IMR-90 (cell line): Measurements from ENCODE around the gene DPP6. TPM values are rescaled to one million over a fixed set of nuclear protein-coding genes. Genes with fewer than 3 reads are reported as not detected.

ENCODE experiments used
- ATAC-seq: fragments of 200-7000 bp; cut with Tn5 transposase; 2 replicates; pipeline ENCODE4 v1.9.1; 2020; ENCODE audit warnings: low read depth, mild to moderate bottlenecking, moderate library complexity
- BruUV-seq: library from RNA; stranded (reverse); fragments of 400-500 nt; replicated peaks from 2 replicates; lab custom pipeline; 2021; lab: Mats Ljungman, UMichigan
- CTCF ChIA-PET: fragments of 300-600 bp; formaldehyde crosslinking; extraction: SDS; loops from one replicate; lab custom pipeline; 2021; ENCODE audit warnings: antibody characterized with exemption; lab: Yijun Ruan, JAX
- POLR2A ChIA-PET: fragments of 300-600 bp; sonication (Branson Sonifier 250); formaldehyde crosslinking; loops from one replicate; lab custom pipeline; 2022; ENCODE audit warnings: antibody characterized with exemption; ENCODE audit not compliant: unreplicated experiment; lab: Charles Lee
- DNase-seq: peaks from one replicate; pipeline ENCODE4 v3.0.0; 2013
- H2AFZ ChIP-seq: replicated peaks from 2 replicates; pipeline ENCODE3; 2013; ENCODE audit warnings: low read length, mild to moderate bottlenecking; ENCODE audit not compliant: poor library complexity
- H2AK5ac ChIP-seq: 2 replicates; pipeline ENCODE4 v1.6.1; 2013; ENCODE audit warnings: low read depth, low read length, inconsistent platforms
- H2AK9ac ChIP-seq: replicated peaks from 2 replicates; pipeline ENCODE3; 2013; ENCODE audit warnings: mild to moderate bottlenecking, low read depth, low read length, moderate library complexity; ENCODE audit not compliant: poor library complexity
- H2BK120ac ChIP-seq: 2 replicates; pipeline ENCODE4 v1.6.1; 2013; ENCODE audit warnings: low read depth, low read length, inconsistent platforms
- H2BK15ac ChIP-seq: 3 replicates; pipeline ENCODE4 v1.6.1; 2013; ENCODE audit warnings: low read depth, low read length, inconsistent platforms
- H2BK20ac ChIP-seq: 2 replicates; pipeline ENCODE4 v1.6.1; 2013; ENCODE audit warnings: low read depth, mild to moderate bottlenecking, inconsistent platforms, low read length, moderate library complexity
- H2BK5ac ChIP-seq: 2 replicates; pipeline ENCODE4 v1.6.1; 2013; ENCODE audit warnings: mild to moderate bottlenecking, low read depth, low read length, inconsistent platforms; ENCODE audit not compliant: poor library complexity, severe bottlenecking
- H3K14ac ChIP-seq: replicated peaks from 2 replicates; pipeline ENCODE4 v1.6.1; 2013; ENCODE audit warnings: low read depth, low read length, inconsistent platforms
- H3K18ac ChIP-seq: 2 replicates; pipeline ENCODE4 v1.6.1; 2013; ENCODE audit warnings: low read depth, low read length, control low read depth
- H3K23ac ChIP-seq: 2 replicates; pipeline ENCODE4 v1.6.1; 2013; ENCODE audit warnings: low read depth, low read length, inconsistent platforms
- H3K27ac ChIP-seq: 2 replicates; pipeline ENCODE4 v1.5.1; 2013; ENCODE audit warnings: mild to moderate bottlenecking, control low read depth, low read length; ENCODE audit not compliant: insufficient read depth
- H3K27me3 ChIP-seq: 2 replicates; pipeline ENCODE4 v1.6.1; 2013; ENCODE audit warnings: low read length; ENCODE audit not compliant: control insufficient read depth, insufficient read depth
- H3K36me3 ChIP-seq: 2 replicates; pipeline ENCODE4 v1.6.1; 2013; ENCODE audit warnings: low read length, mixed read lengths; ENCODE audit not compliant: control insufficient read depth, insufficient read depth
- H3K4ac ChIP-seq: 2 replicates; pipeline ENCODE4 v1.6.1; 2013; ENCODE audit warnings: low read depth, low read length, inconsistent platforms
- H3K4me1 ChIP-seq: 2 replicates; pipeline ENCODE4 v1.6.1; 2013; ENCODE audit warnings: low read length, mixed read lengths; ENCODE audit not compliant: control insufficient read depth, insufficient read depth
- H3K4me2 ChIP-seq: 2 replicates; pipeline ENCODE4 v1.6.1; 2013; ENCODE audit warnings: low read depth, mild to moderate bottlenecking, control low read depth, low read length, moderate library complexity
- H3K4me3 ChIP-seq: 2 replicates; pipeline ENCODE4 v1.5.1; 2013; ENCODE audit warnings: low read depth, mild to moderate bottlenecking, control low read depth, low read length, moderate library complexity; ENCODE audit not compliant: insufficient read depth
- H3K56ac ChIP-seq: 2 replicates; pipeline ENCODE4 v1.6.1; 2013; ENCODE audit warnings: low read length, inconsistent platforms; ENCODE audit not compliant: insufficient read depth; ENCODE audit errors: extremely low read depth
- H3K79me1 ChIP-seq, 2 experiments: 2 replicates each; pipeline ENCODE4 v1.6.1; 2013; ENCODE audit warnings: low read length in 2 of 2, inconsistent platforms in 1 of 2, low read depth in 1 of 2
- H3K9ac ChIP-seq: 2 replicates; pipeline ENCODE4 v1.6.1; 2013; ENCODE audit warnings: low read depth, low read length, control low read depth
- H3K9me1 ChIP-seq: 2 replicates; pipeline ENCODE4 v1.6.1; 2013; ENCODE audit warnings: low read length, inconsistent platforms; ENCODE audit not compliant: insufficient read depth
- H3K9me3 ChIP-seq: 2 replicates; pipeline ENCODE4 v1.6.1; 2013; ENCODE audit warnings: low read length; ENCODE audit not compliant: control insufficient read depth, insufficient read depth
- H4K20me1 ChIP-seq: 2 replicates; pipeline ENCODE4 v1.6.1; 2013; ENCODE audit warnings: low read length, inconsistent platforms; ENCODE audit not compliant: insufficient read depth
- H4K5ac ChIP-seq: 2 replicates; pipeline ENCODE4 v1.6.1; 2013; ENCODE audit warnings: mild to moderate bottlenecking, low read depth, low read length, control low read depth
- H4K8ac ChIP-seq, 2 experiments: 2 replicates each; pipeline ENCODE4 v1.6.1; 2013; ENCODE audit warnings: low read depth in 2 of 2, low read length in 2 of 2, control low read depth in 1 of 2, inconsistent platforms in 1 of 2
- H4K91ac ChIP-seq: 2 replicates; pipeline ENCODE4 v1.6.1; 2013; ENCODE audit warnings: low read depth, low read length, inconsistent platforms; ENCODE audit not compliant: insufficient read depth
- CTCF ChIP-seq: conservative IDR thresholded peaks from 2 replicates; pipeline ENCODE4 v1.5.1; 2012; ENCODE audit warnings: mild to moderate bottlenecking, low read depth, low read length, improper control_type of control experiment
- FOS ChIP-seq: fragments of 150-350 bp; IDR thresholded peaks from 2 replicates; pipeline ENCODE4 v1.6.1; 2016; ENCODE audit warnings: low read depth, low read length
- RFX5 ChIP-seq: IDR thresholded peaks from 2 replicates; pipeline ENCODE4 v1.8.0; 2012; ENCODE audit warnings: low read depth, mild to moderate bottlenecking, low read length, moderate library complexity
- WGBS, 2 experiments: methylation state at CpG; one replicate each; pipeline versions ENCODE4 v1.1.5 to v1.1.7; 2013; ENCODE audit warnings: missing lambda C conversion rate in 2 of 2; ENCODE audit not compliant: insufficient read length in 1 of 2; ENCODE audit errors: extremely low coverage in 2 of 2; 5-methylcytosine and 5-hydroxymethylcytosine counted together
- dilution Hi-C: fragments of 300-500 bp; cut with HindIII; formaldehyde crosslinking; loops from one replicate; pipeline ENCODE4 v1.14.3; 2018; ENCODE audit warnings: low sequenced_read_pairs; ENCODE audit not compliant: unreplicated experiment
- in situ Hi-C: fragments of 300-500 bp; cut with MboI; formaldehyde crosslinking; loops from 3 replicates; pipeline ENCODE4 v1.14.3; 2019; ENCODE audit warnings: low sequenced_read_pairs, inconsistent platforms, mixed read lengths
- intact Hi-C: fragments of 100-400 bp; cut with micrococcal nuclease; formaldehyde crosslinking; loops from 2 replicates; pipeline ENCODE4 v1.10.0; 2022
- polyA plus RNA-seq, 3 experiments: library from polyadenylated mRNA; depleted of rRNA; stranded (reverse); fragments of >200 nt; gene quantifications; 2 replicates each; pipeline ENCODE4 v1.2.3, GENCODE V29; 2012; ENCODE audit warnings: low replicate concordance in 1 of 3
- total RNA-seq: library from RNA; depleted of rRNA; stranded (reverse); fragments of >200 nt; gene quantifications from 2 replicates; pipeline ENCODE4 v1.2.3, GENCODE V29; 2012

DPP6 gene
- total and polyA plus RNA-seq, 2 of the 4 experiments (the other 2 are of a cell fraction), result not detected

- dilution Hi-C loops, result no loop called here
- H4K8ac ChIP-seq, result no peak overlapping the region
- intact Hi-C loops, result no loop called here
- no peak overlapping the region for H3K9ac ChIP-seq
- H3K9me3 ChIP-seq, result peaks cover 18% of the 10 kb centered on the region
- no peaks in the 10 kb centered on the region for H3K4me1 ChIP-seq
- no peaks in the 10 kb centered on the region for H3K36me3 ChIP-seq
- no peak for TF ChIP-seq CTCF
- no peak for TF ChIP-seq FOS
- TF ChIP-seq RFX5, result no peak
- H3K27me3 ChIP-seq, result no peaks in the 10 kb centered on the region
- H3K18ac ChIP-seq, result no peak overlapping the region
- in situ Hi-C loops, result no loop called here
- no peak overlapping the region for H2BK20ac ChIP-seq
- no peaks in the 10 kb centered on the region for H3K9me1 ChIP-seq
- no peak overlapping the region for H2AFZ ChIP-seq
- no peak overlapping the region for H2AK5ac ChIP-seq
- no peak overlapping the region for H3K56ac ChIP-seq
- H3K23ac ChIP-seq, result no peak overlapping the region
- H4K5ac ChIP-seq, result no peak overlapping the region
- no peak overlapping the region for H3K27ac ChIP-seq
- H2BK5ac ChIP-seq, result no peak overlapping the region
- BruUV-seq, result no TSS peak
- ChIA-PET POLR2A (no interaction called here), CTCF (no interaction called here)
- H4K91ac ChIP-seq, result no peak overlapping the region
- H3K4ac ChIP-seq, result no peak overlapping the region
- no peaks in the 10 kb centered on the region for H4K20me1 ChIP-seq
- H3K4me3 ChIP-seq, result no peak overlapping the region
- no peak overlapping the region for H2BK15ac ChIP-seq
- H3K79me1 ChIP-seq, result no peaks in the 10 kb centered on the region
- 31% methylated on average over 2 of the region's 3 CpGs; no CpG with 5 or more reads in 1 of the 2 experiments for WGBS, 2 experiments
- H3K14ac ChIP-seq, result no peak overlapping the region
- ATAC-seq (no peak), DNase-seq (no peak)
- H2AK9ac ChIP-seq, result no peak overlapping the region
- H2BK120ac ChIP-seq, result no peak overlapping the region
- H3K4me2 ChIP-seq, result no peak overlapping the region
Observed at GRCh38 chr7:154259396-154259795, 207.2 kb downstream of the DPP6 start.
